SK-N-MC (cell line): ENCODE measurements around the gene LMX1A.

Experiments used
- EZH2 ChIP-seq: fragments of 200-600 bp; sonication (generic); IDR thresholded peaks from one replicate; pipeline ENCODE4 v1.6.1; 2017; ENCODE audit warnings: antibody characterized with exemption
- FOXP2 ChIP-seq: optimal IDR thresholded peaks from 2 replicates; pipeline ENCODE3; 2011; ENCODE audit warnings: mild to moderate bottlenecking, moderate library complexity; ENCODE audit not compliant: insufficient read depth; ENCODE audit errors: extremely low read length, control extremely low read depth
- POLR2AphosphoS5 ChIP-seq: IDR thresholded peaks from 2 replicates; pipeline ENCODE4 v1.6.1; 2012; ENCODE audit warnings: mild to moderate bottlenecking, low read depth, low read length, borderline replicate concordance

- no peak for TF ChIP-seq FOXP2
- no peak for TF ChIP-seq EZH2
- no peak for TF ChIP-seq POLR2AphosphoS5
Observed at GRCh38 chr1:165225062-165225461, 131.5 kb downstream of the LMX1A start.
